HEK293T (cell line): ENCODE measurements around the gene TRDN.

Experiments used
- HDGF ChIP-seq: fragments of 450-650 bp; IDR thresholded peaks from 2 replicates; pipeline ENCODE4 v1.6.1; 2017; ENCODE audit warnings: antibody characterized with exemption, borderline replicate concordance
- SP1 ChIP-seq: fragments of 450-650 bp; IDR thresholded peaks from 2 replicates; pipeline ENCODE4 v1.6.1; 2017

DNA sequence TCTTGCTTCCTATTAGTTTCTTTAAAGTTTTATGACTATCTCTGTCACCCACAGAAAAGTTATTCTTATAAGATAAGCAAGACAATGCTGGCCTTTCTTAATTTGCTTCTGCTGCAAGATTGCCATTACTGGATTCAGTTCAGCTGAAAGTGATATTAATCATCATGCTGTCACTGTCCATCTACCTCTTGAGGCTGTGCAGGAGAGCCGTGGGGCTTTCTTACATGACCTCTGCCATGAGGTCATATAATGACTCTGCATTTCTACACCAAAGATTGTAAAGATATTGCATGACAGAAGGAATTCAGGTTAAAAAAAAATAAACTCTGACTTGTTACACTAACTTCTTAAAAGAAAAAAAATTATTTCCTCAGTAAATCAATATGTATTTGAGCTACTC, 106.9 kb downstream of the TRDN start:
- TF ChIP-seq SP1 (no peak), HDGF (no peak)
